ENCODE data around the gene RPL18A. TPM values are rescaled to one million over a fixed set of nuclear protein-coding genes. Genes with fewer than 3 reads are reported as not detected.
A peak's percentile ranks its signal among the peaks of the same experiment; 100 is the strongest.

Gene RPL18A
- total and polyA plus RNA-seq, 2 experiments from 2014 or later: 1,314 to 2,829 TPM

GRCh38 chr19:17829855-17830566, 29.7 kb upstream of the RPL18A start (continued):
- TF ChIP-seq ZNF462 (CRISPR knock-in tag; IDR thresholded peaks at IDR 0.05) (no peak), EZH2 (IDR thresholded peaks at IDR 0.05; ENCODE audit: low read depth, unreplicated experiment) (no peak), CREB1 (CRISPR knock-in tag; IDR thresholded peaks at IDR 0.05; ENCODE audit: low read depth) (0 out of 2 replicates have a peak, but pooled peaks have one; percentile 5), ZNF114 (CRISPR knock-in tag; IDR thresholded peaks at IDR 0.05) (no peak), CTCF (conservative IDR thresholded peaks at IDR 0.05; ENCODE audit: low read depth in 2 of 2) (peak in 1 of 2 experiments; percentile 32; a peak in 1 of 4 replicates), NANOG (IDR thresholded peaks at IDR 0.05; ENCODE audit: borderline replicate concordance) (no peak)

All from GM23338 (cell line).